Measurements from ENCODE around the gene LGI4.

LGI4 gene

GRCh38 chr19:35090506-35091214, 44.2 kb downstream of the LGI4 start:
- ATAC-seq (ENCODE audit: low read depth) (peak; percentile 65; the same call in 2 of the 3 replicates), DNase-seq (ENCODE audit: low spot score) (no peak)
- H3K27ac ChIP-seq (ENCODE audit: poor library complexity, severe bottlenecking) = no peak overlapping the region
- H3K27me3 ChIP-seq (ENCODE audit: insufficient read depth, poor library complexity, severe bottlenecking) = no peaks in the 10 kb centered on the region
- no peak overlapping the region for H3K4me3 ChIP-seq (ENCODE audit: severe bottlenecking)
- peaks cover under 1% of the 10 kb centered on the region for H3K4me1 ChIP-seq (ENCODE audit: insufficient read depth, poor library complexity, severe bottlenecking)
- H3K9me3 ChIP-seq (ENCODE audit: severe bottlenecking) = no peaks in the 10 kb centered on the region
- no peaks in the 10 kb centered on the region for H3K36me3 ChIP-seq (ENCODE audit: low read depth)
- peak; percentile 80 for TF ChIP-seq CTCF (IDR thresholded peaks at IDR 0.05; ENCODE audit: poor library complexity, severe bottlenecking)

- H3K4me3 ChIP-seq (ENCODE audit: severe bottlenecking) = no peak overlapping the region
- H3K9me3 ChIP-seq (ENCODE audit: severe bottlenecking) = no peaks in the 10 kb centered on the region
- no peak for ATAC-seq (ENCODE audit: low read depth)
- no peaks in the 10 kb centered on the region for H3K27me3 ChIP-seq (ENCODE audit: insufficient read depth, poor library complexity, severe bottlenecking)
- DNase-seq (ENCODE audit: low spot score) = no peak
- H3K36me3 ChIP-seq (ENCODE audit: low read depth) = no peaks in the 10 kb centered on the region
- no peaks in the 10 kb centered on the region for H3K4me1 ChIP-seq (ENCODE audit: insufficient read depth, poor library complexity, severe bottlenecking)
- no peak overlapping the region for H3K27ac ChIP-seq (ENCODE audit: poor library complexity, severe bottlenecking)
- no peak for TF ChIP-seq CTCF (IDR thresholded peaks at IDR 0.05; ENCODE audit: poor library complexity, severe bottlenecking)
Observed at GRCh38 chr19:35090160-35090505, 44.7 kb downstream of the LGI4 start.

GRCh38 chr19:35089554-35089953, 45.3 kb downstream of the LGI4 start:
- H3K27ac ChIP-seq (ENCODE audit: poor library complexity, severe bottlenecking) = no peak overlapping the region
- DNase-seq (ENCODE audit: low spot score) = no peak
- H3K4me3 ChIP-seq (ENCODE audit: severe bottlenecking) = no peak overlapping the region
- no peak for TF ChIP-seq CTCF (IDR thresholded peaks at IDR 0.05; ENCODE audit: poor library complexity, severe bottlenecking)
- no peaks in the 10 kb centered on the region for H3K36me3 ChIP-seq (ENCODE audit: low read depth)
- no peaks in the 10 kb centered on the region for H3K9me3 ChIP-seq (ENCODE audit: severe bottlenecking)
- H3K27me3 ChIP-seq (ENCODE audit: insufficient read depth, poor library complexity, severe bottlenecking) = no peaks in the 10 kb centered on the region
- ATAC-seq (ENCODE audit: low read depth) = no peak
- no peaks in the 10 kb centered on the region for H3K4me1 ChIP-seq (ENCODE audit: insufficient read depth, poor library complexity, severe bottlenecking)

GRCh38 chr19:35088131-35088913, 46.5 kb downstream of the LGI4 start:
- DNase-seq (ENCODE audit: low spot score) (no peak), ATAC-seq (ENCODE audit: low read depth) (peak; percentile 89)
- H3K36me3 ChIP-seq (ENCODE audit: low read depth) = no peaks in the 10 kb centered on the region
- no peaks in the 10 kb centered on the region for H3K27me3 ChIP-seq (ENCODE audit: insufficient read depth, poor library complexity, severe bottlenecking)
- H3K4me1 ChIP-seq (ENCODE audit: insufficient read depth, poor library complexity, severe bottlenecking) = no peaks in the 10 kb centered on the region
- no peak for TF ChIP-seq CTCF (IDR thresholded peaks at IDR 0.05; ENCODE audit: poor library complexity, severe bottlenecking)
- no peaks in the 10 kb centered on the region for H3K9me3 ChIP-seq (ENCODE audit: severe bottlenecking)
- H3K4me3 ChIP-seq (ENCODE audit: severe bottlenecking) = no peak overlapping the region
- H3K27ac ChIP-seq (ENCODE audit: poor library complexity, severe bottlenecking) = no peak overlapping the region

GRCh38 chr19:35087393-35087792, 47.5 kb downstream of the LGI4 start:
- Histone ChIP-seq H3K9me3 (ENCODE audit: severe bottlenecking) (no peaks in the 10 kb centered on the region), H3K4me1 (ENCODE audit: insufficient read depth, poor library complexity, severe bottlenecking) (no peaks in the 10 kb centered on the region), H3K4me3 (ENCODE audit: severe bottlenecking) (no peak overlapping the region), H3K36me3 (ENCODE audit: low read depth) (no peaks in the 10 kb centered on the region), H3K27ac (ENCODE audit: poor library complexity, severe bottlenecking) (no peak overlapping the region), H3K27me3 (ENCODE audit: insufficient read depth, poor library complexity, severe bottlenecking) (no peaks in the 10 kb centered on the region)
- DNase-seq (ENCODE audit: low spot score) (no peak), ATAC-seq (ENCODE audit: low read depth) (no peak)
- no peak for TF ChIP-seq CTCF (IDR thresholded peaks at IDR 0.05; ENCODE audit: poor library complexity, severe bottlenecking)
